HG02610 (cell line): ENCODE measurements around the gene WSCD1.

Experiments used
- ATAC-seq: cut with Tn5 transposase; IDR thresholded peaks from one replicate; pipeline ENCODE4 v1.9.1; 2021; ENCODE audit warnings: mild to moderate bottlenecking, moderate library complexity; ENCODE audit not compliant: unreplicated experiment

Gene WSCD1

DNA sequence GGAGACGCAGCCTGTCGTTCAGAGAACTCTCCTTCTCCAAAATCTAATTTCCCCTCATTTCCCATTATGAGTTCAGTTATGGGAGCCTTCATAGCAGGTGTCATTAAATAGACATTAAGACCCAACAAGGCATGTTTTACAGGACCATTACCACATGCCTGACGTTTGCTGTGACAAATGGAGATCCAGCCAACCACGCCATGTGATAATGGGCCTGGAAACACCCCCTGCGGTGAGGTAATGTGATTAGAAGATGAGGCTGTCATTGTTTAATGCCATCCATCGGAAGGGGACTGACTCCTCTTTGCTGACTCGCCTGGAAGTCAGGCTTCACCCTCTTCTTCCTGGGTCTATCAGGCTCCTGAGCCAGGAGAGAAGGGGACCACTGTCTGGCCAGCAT is 76.9 kb downstream of the WSCD1 start:
- no peak for ATAC-seq

- no peak for ATAC-seq
Observed at GRCh38 chr17:6153375-6153774, 83.2 kb downstream of the WSCD1 start.

- no peak for ATAC-seq
Observed at GRCh38 chr17:6157716-6158115, 87.5 kb downstream of the WSCD1 start.

- no peak for ATAC-seq
Observed at GRCh38 chr17:6159541-6160231, 89.5 kb downstream of the WSCD1 start.

- ATAC-seq, result no peak
Observed at GRCh38 chr17:6160232-6160555, 90.0 kb downstream of the WSCD1 start.

GRCh38 chr17:6160911-6161855 is 91.0 kb downstream of the WSCD1 start:
- ATAC-seq, result no peak

- ATAC-seq, result no peak
Observed at GRCh38 chr17:6162216-6162615, 92.0 kb downstream of the WSCD1 start.

- ATAC-seq, result no peak
Observed at GRCh38 chr17:6162892-6163291, 92.7 kb downstream of the WSCD1 start.

- ATAC-seq, result no peak
Observed at GRCh38 chr17:6163612-6164333, 93.6 kb downstream of the WSCD1 start.

DNA sequence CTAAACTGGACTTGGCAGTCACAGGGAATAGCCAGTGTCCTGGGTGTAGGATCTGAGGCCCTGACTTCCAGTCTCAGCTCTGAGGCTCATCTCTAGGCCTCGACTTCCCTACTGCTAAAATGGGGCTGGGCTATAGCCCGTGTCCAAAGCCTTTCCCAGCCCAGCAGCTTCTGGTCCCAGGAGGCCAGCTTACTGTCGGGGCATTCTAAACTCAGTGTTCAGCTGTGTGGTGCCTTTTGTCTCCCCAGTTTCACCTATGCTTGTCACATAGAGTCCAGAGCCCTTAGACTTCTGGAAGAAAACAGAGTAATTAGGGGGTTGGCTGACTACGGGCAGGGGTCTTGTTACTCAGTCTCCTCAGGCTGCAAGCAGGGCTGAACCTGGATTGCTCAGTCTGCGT is 94.8 kb downstream of the WSCD1 start:
- no peak for ATAC-seq

- ATAC-seq, result no peak
Observed at GRCh38 chr17:6165806-6166205, 95.6 kb downstream of the WSCD1 start.

- ATAC-seq, result no peak
Observed at GRCh38 chr17:6166492-6167179, 96.5 kb downstream of the WSCD1 start.

DNA sequence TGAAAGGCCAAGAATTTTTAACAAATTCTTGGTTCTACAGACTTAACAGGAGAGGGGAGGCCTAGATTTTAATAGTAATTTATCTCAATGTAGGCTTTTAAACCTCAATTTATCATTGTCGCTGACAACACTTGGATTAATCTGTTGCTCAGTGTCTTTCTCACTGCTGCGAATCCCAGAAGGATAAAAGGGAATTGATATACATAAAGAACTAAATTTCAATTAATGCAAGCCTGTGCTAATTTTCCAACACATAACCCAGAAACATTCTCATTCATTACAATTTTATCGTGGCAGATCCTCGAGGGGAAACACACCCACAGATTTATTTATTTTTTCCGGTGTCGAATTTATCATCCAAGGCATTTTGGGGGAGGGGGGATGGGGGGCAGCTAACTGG is 98.1 kb downstream of the WSCD1 start:
- no peak for ATAC-seq

DNA sequence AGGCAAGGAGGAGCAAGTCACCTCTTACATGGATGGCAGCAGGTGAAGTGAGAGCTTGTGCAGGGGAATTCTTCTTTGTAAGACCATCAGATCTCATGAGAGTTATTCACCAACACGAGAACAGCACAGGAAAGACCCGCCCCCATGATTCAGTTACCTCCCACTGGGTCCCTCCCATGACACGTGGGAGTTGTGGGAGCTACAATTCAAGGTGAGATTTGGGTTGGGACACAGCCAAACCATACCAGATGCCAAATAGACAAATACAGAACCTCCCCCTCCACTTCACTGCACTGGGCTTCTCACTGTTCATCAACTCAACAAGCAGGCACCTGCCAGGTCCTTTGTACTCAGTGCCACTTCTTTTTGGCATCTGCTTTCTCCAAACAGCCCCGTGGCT is 100.2 kb downstream of the WSCD1 start:
- no peak for ATAC-seq

DNA sequence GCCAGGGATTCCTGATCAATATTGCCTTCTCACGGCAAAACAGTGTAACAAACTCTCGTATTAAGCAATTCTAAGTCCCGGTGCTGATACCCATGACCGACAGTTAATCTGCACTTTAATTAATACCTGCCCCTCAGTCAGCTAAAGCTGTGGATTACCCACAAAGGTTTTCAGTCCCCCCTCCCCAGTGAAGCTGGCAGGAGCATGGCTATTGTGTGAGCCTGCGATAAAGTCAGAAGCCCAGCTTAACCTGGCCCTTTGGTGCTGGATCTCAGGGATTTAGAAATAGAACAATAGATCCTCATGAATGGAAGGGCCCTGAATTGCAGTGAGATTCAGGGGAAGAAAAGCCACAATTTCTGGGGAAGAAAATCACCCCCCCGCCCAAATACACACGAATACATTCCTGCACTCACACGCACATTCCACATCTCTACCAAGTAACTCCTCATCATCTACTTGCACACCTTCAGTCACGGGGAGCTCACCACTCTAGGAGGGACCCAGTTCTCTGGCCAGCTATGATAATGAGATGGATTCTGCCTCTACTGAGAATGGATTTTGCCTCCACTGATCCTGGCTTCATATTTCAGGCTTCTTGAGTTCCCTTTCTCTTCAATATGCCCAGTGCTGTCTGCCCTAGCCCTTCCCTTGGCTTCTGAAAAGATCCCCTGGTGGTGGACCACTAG is 102.6 kb downstream of the WSCD1 start:
- ATAC-seq, result no peak

- no peak for ATAC-seq
Observed at GRCh38 chr17:6173653-6174052, 103.5 kb downstream of the WSCD1 start.
